ENCODE measurements around the gene PFN3. TPM values are rescaled to one million over a fixed set of nuclear protein-coding genes. Genes with fewer than 3 reads are reported as not detected.

Gene PFN3, protein sequence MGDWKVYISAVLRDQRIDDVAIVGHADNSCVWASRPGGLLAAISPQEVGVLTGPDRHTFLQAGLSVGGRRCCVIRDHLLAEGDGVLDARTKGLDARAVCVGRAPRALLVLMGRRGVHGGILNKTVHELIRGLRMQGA
- total RNA-seq: not detected
- not detected for polyA plus RNA-seq
- long read RNA-seq, donor 1: 0 reads
- long read RNA-seq, donor 2: 0 reads

DNA sequence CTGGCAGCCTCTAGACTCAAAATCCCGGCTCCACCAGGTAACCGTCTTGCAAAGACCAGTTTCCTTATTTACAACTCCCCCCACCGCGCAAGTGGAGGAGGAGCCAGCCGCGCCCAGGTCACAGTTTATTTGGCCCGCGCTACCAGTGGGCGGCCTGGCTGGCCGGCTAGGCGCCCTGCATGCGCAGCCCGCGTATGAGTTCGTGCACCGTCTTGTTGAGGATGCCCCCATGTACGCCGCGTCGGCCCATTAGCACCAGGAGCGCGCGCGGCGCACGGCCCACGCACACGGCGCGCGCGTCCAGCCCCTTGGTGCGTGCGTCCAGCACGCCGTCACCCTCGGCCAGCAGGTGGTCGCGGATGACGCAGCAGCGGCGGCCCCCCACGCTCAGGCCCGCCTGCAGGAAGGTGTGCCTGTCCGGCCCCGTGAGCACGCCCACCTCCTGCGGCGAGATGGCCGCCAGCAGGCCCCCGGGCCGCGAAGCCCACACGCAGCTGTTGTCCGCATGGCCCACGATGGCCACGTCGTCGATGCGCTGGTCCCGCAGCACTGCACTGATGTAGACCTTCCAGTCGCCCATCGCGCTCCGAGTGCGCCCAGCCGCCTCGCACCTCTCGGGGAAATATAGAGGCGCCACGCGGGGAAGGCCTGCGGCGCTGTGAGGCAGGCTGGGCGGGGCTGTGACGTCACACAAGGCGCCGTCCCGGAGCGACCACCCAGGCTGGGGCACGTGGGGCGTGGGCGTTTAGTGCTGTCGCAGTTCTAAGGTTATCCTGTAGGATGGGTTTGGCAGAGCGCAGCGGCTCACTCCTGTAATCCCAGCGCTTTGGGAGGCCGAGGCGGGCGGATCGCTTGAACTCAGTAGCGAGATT lies at the start of gene PFN3:
Gene PFN3 (minus strand): TSS at position 665 of the 872 bp plus-strand sequence. CDS start 85 bp downstream, at position 580.
- H3K27me3 ChIP-seq (replicated peaks in 1 of 7): peaks cover 0 to 84% (median 48%) of the 10 kb centered on the region in 7 donors
- WGBS, 5 donors: 45 to 68% (median 54%) methylated on average over 49 to 92 of the region's 92 CpGs
- H3K27ac ChIP-seq: no peak within 1 kb of the TSS
- intact Hi-C loops (cut with DNase I; ENCODE audit: low total_unique reads): loop anchor here (5.0 kb wide), 1 partner anchor 52 kb away; no protein-coding TSS in a partner anchor
- no peak for DNase-seq
- no peaks in the 10 kb centered on the region for H3K36me3 ChIP-seq
- H3K4me3 ChIP-seq: peak within 1 kb of the TSS in 1 of 8 donors; percentile 17
- peaks cover 28 to 45% (median 37%) of the 10 kb centered on the region in 6 donors for H3K4me1 ChIP-seq
- no peaks in the 10 kb centered on the region for H3K9me3 ChIP-seq
- no peak for TF ChIP-seq CTCF (IDR thresholded peaks at IDR 0.05 in 8 of 11, conservative IDR thresholded peaks at IDR 0.05 in 3 of 11)
- TF ChIP-seq POLR2A (IDR thresholded peaks at IDR 0.05): no peak
- no peak for TF ChIP-seq POLR2AphosphoS5 (IDR thresholded peaks at IDR 0.05)

DNA sequence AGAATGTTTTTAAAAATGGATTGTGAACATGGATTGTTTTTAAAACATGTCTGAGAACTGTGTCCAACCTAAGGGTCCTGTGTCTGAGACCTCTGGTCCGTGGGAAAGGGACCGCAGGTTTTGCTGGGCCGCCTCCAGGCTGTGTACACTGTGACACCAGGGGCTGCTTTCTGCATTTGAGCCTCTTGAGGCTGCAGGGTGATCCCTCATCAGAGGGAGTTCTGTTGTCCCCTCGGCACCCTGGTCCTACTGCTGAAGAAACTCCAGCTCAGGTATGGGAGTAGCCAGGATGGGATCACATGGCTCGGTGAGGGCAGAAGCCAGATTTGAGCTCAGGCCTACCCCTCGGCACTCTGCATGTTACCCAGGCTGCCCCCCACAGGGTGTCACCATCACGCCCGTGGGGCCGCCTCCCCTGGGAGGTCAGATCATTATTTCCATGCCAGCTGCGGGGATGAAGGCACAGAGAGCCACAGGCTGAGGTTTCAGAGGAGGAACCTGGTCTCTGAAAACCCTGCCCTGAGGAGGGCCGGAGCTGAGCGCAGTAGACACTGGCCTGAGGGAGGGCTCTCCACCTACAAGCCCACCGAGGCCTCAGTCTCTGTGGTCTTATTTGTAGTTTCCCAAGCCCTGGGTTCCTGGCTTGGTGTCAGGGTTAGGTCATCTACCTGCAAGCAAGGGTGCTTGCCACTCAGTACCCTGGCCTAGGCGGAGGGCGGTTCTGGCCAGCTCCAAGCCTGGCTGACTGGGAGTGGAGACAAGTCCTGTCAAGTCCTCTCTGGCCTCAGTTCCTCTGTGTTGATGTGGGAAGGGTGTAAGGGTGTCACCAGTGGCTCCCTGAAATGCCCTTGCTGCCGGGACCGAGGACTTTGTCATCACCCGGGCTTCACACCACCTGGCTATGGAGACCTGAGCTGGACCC lies 48.9 kb upstream of the PFN3 start:
- intact Hi-C loops (cut with DNase I; ENCODE audit: low total_unique reads): loop anchor here (5.0 to 10.0 kb wide), 2 partner anchors 47 to 135 kb away; partner anchors contain the start of genes MXD3 and PFN3
- no peak for DNase-seq
- H3K27ac ChIP-seq: no peak overlapping the region
- peaks cover 22 to 76% (median 55%) of the 10 kb centered on the region in 6 donors for H3K4me1 ChIP-seq
- WGBS, 5 donors: 82 to 93% (median 88%) methylated on average over 15 to 18 of the region's 18 CpGs
- TF ChIP-seq CTCF (IDR thresholded peaks at IDR 0.05 in 8 of 11, conservative IDR thresholded peaks at IDR 0.05 in 3 of 11): no peak
- TF ChIP-seq POLR2AphosphoS5 (IDR thresholded peaks at IDR 0.05): peak; percentile 33 to 82 (median 49)
- H3K9me3 ChIP-seq: no peaks in the 10 kb centered on the region
- no peaks in the 10 kb centered on the region for H3K36me3 ChIP-seq
- peaks cover 0 to 36% (median 0%) of the 10 kb centered on the region in 7 donors for H3K27me3 ChIP-seq (replicated peaks in 1 of 7)
- H3K4me3 ChIP-seq: no peak overlapping the region

DNA sequence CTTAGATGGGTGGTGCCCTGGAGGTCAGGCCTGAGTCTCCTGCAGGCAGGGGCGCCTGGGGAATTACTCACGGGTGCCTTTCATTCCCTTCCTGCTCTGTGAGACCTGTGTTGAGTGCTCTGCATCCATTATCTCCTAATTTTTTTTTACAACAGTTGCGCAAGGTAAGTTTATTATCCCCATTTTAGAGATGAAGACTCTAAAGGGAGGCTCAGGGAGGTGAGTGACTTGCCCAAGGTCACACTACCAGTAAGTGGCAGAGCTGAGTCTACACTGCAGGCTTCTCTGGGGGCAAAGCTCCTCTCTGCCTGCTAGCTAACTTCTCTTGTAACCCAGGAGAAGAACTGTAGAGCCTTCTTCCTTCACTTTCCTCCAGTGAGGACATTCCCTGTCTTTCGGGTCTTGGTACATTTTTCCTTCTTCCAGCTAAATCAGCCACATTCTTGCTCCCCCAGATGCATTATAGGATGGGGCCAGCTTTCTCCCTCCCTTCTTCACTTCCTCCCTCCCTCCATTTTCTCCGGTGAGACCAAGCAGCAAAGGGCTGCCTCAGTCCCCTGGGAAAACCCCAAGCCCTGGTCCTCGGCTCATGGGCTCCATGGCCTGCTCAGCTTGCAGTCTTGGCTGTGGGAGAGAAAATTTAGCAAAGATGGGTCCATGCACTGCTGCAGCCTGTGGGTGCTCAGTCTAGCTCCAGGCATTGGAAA lies 47.9 kb upstream of the PFN3 start:
- H3K27ac ChIP-seq: peak overlapping the region in 1 of 8 donors; percentile 86
- peaks cover 0 to 9% (median 0%) of the 10 kb centered on the region in 6 donors for H3K36me3 ChIP-seq
- no peak for DNase-seq
- peaks cover 0 to 33% (median 0%) of the 10 kb centered on the region in 7 donors for H3K27me3 ChIP-seq (replicated peaks in 1 of 7)
- peaks cover 15 to 76% (median 48%) of the 10 kb centered on the region in 6 donors for H3K4me1 ChIP-seq
- peak overlapping the region in 1 of 8 donors; percentile 83 for H3K4me3 ChIP-seq
- TF ChIP-seq CTCF (IDR thresholded peaks at IDR 0.05 in 8 of 11, conservative IDR thresholded peaks at IDR 0.05 in 3 of 11) (no peak), POLR2A (IDR thresholded peaks at IDR 0.05) (no peak), POLR2AphosphoS5 (IDR thresholded peaks at IDR 0.05) (peak in 1 of 3 donors; percentile 16)
- WGBS, 5 donors: 63 to 76% (median 70%) methylated on average over 6 of the region's 6 CpGs
- H3K9me3 ChIP-seq: no peaks in the 10 kb centered on the region
- intact Hi-C loops (cut with DNase I; ENCODE audit: low total_unique reads): no loop called here

All from spleen (tissue), 13 donors.